K562 (cell line): ENCODE data around the gene ANKRD34A.

ENCODE experiments used
- BDP1 ChIP-seq: IDR thresholded peaks from 3 replicates; pipeline ENCODE4 v1.6.1; 2011; ENCODE audit not compliant: insufficient read length, insufficient read depth
- LEF1 ChIP-seq: fragments of 450-650 bp; IDR thresholded peaks from 2 replicates; pipeline ENCODE4 v1.6.1; 2016; ENCODE audit warnings: mild to moderate bottlenecking
- NFIX ChIP-seq: fragments of 250-450 bp; sonication (Bioruptor Pico); IDR thresholded peaks from 2 replicates; pipeline ENCODE4 v1.4.0; 2020; ENCODE audit warnings: low read depth, mild to moderate bottlenecking, moderate library complexity
- TCF7L2 ChIP-seq: fragments of 150-350 bp; IDR thresholded peaks from 2 replicates; pipeline ENCODE4 v1.6.1; 2016; ENCODE audit warnings: low read depth, mild to moderate bottlenecking, low read length, moderate library complexity
- TF ChIP-seq, protein P1 (sequence below): IDR thresholded peaks from 2 replicates; pipeline ENCODE4 v1.6.1; 2011; ENCODE audit warnings: borderline replicate concordance, low read depth, mild to moderate bottlenecking, moderate library complexity, low read length; ENCODE audit not compliant: insufficient read depth, poor library complexity, severe bottlenecking

GRCh38 chr1:145964328-145965118, at the start of gene ANKRD34A, which contains the start of gene POLR3GL:
- TF ChIP-seq, protein P1, sequence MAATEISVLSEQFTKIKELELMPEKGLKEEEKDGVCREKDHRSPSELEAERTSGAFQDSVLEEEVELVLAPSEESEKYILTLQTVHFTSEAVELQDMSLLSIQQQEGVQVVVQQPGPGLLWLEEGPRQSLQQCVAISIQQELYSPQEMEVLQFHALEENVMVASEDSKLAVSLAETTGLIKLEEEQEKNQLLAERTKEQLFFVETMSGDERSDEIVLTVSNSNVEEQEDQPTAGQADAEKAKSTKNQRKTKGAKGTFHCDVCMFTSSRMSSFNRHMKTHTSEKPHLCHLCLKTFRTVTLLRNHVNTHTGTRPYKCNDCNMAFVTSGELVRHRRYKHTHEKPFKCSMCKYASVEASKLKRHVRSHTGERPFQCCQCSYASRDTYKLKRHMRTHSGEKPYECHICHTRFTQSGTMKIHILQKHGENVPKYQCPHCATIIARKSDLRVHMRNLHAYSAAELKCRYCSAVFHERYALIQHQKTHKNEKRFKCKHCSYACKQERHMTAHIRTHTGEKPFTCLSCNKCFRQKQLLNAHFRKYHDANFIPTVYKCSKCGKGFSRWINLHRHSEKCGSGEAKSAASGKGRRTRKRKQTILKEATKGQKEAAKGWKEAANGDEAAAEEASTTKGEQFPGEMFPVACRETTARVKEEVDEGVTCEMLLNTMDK: no peak
- TF ChIP-seq BDP1 (no peak), TCF7L2 (no peak), NFIX (CRISPR knock-in tag) (no peak), LEF1 (no peak)
